AG09309 (cell line): Measurements from ENCODE around the gene TMEM134.

ENCODE experiments used
- DNase-seq: peaks from one replicate; pipeline ENCODE4 v3.0.0-alpha.2; 2010; ENCODE audit warnings: low read depth
- H3K4me3 ChIP-seq: 2 replicates; pipeline ENCODE4 v1.5.1; 2011; ENCODE audit warnings: mild to moderate bottlenecking, low read depth, low read length, moderate library complexity; ENCODE audit not compliant: control insufficient read depth
- TF ChIP-seq, protein P1 (sequence below): IDR thresholded peaks from 2 replicates; pipeline ENCODE4 v1.5.1; 2011; ENCODE audit warnings: mild to moderate bottlenecking, low read depth, low read length, inconsistent platforms; ENCODE audit not compliant: insufficient read depth, control insufficient read depth; ENCODE audit errors: missing control alignments

TMEM134 gene

DNA sequence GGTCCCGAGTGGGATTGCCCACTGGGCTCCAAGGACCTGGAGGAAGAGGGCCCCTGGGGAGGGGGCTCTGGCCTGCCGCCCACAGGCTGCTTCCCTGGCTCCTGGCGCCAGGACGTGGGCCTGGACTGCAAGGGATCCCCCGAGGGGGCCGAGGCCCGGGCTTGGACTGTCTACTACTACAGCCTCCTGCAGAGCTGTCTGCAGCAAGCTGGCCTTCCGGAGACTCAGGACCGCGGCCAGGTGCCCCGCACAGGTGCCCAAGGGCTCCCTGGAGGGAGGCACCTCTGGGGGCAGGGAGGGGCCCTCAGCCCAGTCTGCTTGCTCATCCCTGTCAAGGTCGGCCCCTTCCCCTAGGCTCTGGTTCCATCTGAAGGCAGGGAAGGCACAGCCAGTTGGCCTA lies 51.6 kb downstream of the TMEM134 start:
- TF ChIP-seq, protein P1, sequence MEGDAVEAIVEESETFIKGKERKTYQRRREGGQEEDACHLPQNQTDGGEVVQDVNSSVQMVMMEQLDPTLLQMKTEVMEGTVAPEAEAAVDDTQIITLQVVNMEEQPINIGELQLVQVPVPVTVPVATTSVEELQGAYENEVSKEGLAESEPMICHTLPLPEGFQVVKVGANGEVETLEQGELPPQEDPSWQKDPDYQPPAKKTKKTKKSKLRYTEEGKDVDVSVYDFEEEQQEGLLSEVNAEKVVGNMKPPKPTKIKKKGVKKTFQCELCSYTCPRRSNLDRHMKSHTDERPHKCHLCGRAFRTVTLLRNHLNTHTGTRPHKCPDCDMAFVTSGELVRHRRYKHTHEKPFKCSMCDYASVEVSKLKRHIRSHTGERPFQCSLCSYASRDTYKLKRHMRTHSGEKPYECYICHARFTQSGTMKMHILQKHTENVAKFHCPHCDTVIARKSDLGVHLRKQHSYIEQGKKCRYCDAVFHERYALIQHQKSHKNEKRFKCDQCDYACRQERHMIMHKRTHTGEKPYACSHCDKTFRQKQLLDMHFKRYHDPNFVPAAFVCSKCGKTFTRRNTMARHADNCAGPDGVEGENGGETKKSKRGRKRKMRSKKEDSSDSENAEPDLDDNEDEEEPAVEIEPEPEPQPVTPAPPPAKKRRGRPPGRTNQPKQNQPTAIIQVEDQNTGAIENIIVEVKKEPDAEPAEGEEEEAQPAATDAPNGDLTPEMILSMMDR = no peak
- H3K4me3 ChIP-seq = no peak overlapping the region
- DNase-seq = no peak

DNA sequence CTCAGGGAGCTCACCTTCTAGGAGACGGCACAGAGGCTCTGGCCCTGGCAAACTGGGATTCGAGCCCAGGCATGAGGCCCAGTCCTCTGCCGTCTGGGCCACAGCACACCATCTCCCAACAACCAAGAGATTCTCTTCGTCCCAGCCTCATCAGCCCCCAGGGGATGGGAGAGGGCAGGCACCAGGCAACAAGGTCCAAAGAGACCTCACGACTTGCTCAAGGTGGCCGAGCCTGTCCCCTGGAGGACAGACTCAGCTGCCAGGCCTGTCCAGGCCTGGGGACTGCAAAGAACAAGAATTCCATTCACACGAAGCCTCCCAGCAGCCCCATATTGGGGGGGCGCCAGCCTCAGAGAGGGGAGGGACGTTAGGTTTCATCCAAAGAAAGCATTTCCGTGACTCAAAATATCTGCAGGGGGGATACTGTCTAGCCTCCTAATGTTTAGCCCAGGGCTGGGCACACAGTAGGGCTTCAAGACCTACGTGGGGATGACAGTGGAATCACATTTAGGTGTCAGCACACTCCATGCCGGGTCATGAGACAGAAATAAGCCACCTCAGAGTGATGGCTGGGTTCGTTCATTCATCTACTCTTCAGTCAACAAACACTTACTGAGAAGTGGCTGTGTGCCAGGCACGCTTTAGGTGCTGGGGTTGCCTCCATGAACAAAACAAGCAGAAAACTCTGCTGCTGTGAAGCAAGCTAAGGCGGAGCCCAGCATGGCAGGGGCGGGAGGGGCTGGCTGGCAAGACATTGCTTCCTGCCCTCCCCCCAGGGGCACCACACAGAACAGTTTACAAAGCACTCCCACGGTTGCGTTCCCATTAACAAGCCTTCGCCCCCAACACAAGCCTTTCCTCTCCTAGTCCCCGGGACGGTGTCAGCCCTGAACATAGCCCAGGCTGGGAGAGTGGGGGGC lies 52.4 kb downstream of the TMEM134 start:
- TF ChIP-seq, protein P1 = no peak
- DNase-seq = no peak
- no peak overlapping the region for H3K4me3 ChIP-seq

DNA sequence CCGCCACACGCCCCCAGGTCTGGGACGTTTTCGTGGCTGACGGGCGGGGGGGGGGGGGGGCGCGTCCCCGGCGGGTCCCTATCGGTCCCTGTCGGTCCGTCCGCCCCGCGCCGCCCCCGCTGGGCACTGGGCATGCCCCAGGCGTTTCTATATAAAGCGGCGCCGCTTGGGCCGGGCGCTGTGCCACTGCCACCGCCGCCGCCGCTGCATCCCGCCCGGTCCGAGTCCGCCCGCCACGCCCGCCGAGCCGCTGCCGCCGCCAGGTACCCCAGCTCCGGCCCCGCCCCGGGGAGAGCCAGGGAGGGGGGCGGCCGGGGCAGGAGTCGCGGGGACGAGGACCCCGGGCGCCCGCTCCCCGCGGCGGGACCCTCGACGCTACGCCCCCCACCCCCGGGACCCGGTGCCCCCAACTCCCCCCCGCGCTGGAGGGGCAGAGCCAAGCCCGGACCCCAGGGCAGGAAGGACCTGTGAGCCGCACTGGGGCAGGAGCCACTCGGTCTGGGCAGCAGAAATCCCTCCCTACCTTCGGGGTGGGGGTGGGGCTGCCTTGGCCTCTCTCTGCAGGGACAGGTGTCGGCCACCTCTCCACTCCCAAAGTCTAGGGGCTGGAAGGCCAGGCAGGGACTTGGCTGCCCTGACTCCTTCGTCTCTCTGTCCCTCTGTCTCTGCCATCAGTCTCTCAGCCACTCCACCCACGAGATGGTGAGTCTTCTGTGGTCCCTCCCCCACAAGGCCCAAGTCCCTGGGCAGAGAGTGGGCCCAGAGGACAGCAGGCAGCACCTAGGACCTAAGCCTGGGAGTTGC lies 53.3 kb downstream of the TMEM134 start, which contains the start of gene CARNS1:
CARNS1 (plus strand) TSS at position 178 of the 804 bp plus-strand sequence; CDS start at position 700, 522 bp downstream.
- H3K4me3 ChIP-seq = peak within 1 kb of the TSS; percentile 19
- no peak for DNase-seq
- TF ChIP-seq, protein P1 = no peak

DNA sequence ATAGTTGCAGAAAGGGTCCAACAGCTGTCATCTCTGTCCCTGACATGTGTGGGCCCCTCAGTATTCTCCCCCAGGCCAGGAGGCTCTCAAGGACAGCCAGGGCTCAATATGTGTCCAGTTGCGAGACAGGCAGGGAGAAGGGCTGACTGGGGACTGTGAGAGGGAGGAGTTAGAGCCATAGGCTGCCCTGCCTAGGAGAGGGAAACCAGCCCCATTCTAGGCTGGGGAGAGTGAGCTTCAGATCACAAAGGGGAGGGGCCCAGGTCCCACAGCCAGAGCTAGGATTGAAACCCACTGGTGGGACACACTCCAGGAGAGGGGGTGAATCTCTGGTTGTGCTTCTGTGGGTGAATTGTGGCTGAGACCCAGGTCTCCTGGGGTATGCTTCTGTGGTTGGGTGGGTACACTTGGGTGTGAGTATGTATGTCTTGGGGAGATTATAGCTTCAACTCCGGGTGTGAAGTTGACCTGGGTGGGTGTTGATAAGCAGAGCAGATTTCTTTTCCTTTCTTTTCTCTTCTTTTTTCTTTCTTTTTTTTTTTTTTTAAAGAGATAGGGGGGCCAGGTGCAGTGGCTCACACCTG lies 55.7 kb downstream of the TMEM134 start:
- no peak overlapping the region for H3K4me3 ChIP-seq
- TF ChIP-seq, protein P1 = no peak
- DNase-seq = no peak

DNA sequence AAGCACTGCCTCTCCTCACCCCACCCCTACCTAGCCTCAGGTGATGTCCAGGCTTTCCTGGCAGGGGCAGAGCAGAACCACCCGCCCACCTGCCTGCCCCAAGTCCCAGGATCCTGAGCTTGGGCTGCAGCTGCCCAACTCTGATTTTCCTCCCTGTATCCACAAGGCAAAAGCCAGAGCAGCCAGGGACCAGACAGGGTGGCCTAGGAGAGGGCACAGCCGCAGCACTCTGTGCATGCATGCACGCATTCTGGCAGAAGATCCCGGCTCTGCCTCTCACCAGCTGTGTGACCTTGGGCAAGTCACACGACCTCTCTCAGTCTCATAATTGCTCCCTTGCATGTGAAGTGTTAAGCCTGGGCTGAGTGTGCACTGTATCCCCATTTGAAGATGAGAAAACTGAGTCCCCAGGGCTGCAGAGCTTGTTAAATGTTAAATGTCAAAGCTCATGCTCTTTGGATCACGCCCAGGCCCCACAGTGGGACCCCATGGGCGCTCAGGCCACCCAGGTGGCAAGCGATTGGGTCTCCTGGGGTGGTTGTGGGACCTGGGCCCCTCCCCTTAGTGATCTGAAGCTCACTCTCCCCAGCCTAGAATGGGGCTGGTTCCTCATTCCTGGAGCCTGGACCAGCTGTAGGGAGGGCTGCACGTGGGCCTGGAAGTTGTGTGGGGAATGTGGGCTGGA lies 56.4 kb downstream of the TMEM134 start:
- no peak for DNase-seq
- H3K4me3 ChIP-seq = no peak overlapping the region
- TF ChIP-seq, protein P1 = no peak

DNA sequence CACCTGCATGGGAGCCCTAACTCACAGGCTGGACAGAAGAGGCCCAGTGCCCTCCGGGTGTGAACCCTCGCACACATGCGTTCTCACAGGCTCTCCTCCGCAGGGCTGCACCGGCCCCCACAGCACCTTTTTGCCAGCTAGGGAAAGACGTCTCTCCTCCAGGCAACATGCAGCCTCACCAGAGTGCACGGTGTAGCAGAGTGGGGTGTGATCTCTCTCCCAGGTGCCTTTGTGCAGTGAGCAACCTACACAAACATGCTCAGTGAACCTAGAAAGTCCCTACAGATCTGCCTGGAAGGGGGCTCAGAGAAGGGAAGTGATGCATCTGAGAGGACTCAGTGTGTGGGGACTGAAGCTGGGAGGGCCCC lies 57.3 kb downstream of the TMEM134 start:
- DNase-seq = no peak
- no peak overlapping the region for H3K4me3 ChIP-seq
- TF ChIP-seq, protein P1 = no peak
